A549 treated with RU486 at 1 μM for 4 hours (cell line): ENCODE measurements around the gene KPRP. TPM values are rescaled to one million over a fixed set of nuclear protein-coding genes. Genes with fewer than 3 reads are reported as not detected.

ENCODE experiments used
- total RNA-seq: library from RNA; stranded (reverse); fragments of 200-300 nt; extraction: Qiagen RNA extraction; gene quantifications from 5 replicates; pipeline ENCODE4 v1.2.3, GENCODE V29; 2022; ENCODE audit warnings: low read depth

Gene KPRP, protein sequence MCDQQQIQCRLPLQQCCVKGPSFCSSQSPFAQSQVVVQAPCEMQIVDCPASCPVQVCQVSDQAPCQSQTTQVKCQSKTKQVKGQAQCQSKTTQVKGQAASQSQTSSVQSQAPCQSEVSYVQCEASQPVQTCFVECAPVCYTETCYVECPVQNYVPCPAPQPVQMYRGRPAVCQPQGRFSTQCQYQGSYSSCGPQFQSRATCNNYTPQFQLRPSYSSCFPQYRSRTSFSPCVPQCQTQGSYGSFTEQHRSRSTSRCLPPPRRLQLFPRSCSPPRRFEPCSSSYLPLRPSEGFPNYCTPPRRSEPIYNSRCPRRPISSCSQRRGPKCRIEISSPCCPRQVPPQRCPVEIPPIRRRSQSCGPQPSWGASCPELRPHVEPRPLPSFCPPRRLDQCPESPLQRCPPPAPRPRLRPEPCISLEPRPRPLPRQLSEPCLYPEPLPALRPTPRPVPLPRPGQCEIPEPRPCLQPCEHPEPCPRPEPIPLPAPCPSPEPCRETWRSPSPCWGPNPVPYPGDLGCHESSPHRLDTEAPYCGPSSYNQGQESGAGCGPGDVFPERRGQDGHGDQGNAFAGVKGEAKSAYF
- total RNA-seq, result not detected in 5 replicates

DNA sequence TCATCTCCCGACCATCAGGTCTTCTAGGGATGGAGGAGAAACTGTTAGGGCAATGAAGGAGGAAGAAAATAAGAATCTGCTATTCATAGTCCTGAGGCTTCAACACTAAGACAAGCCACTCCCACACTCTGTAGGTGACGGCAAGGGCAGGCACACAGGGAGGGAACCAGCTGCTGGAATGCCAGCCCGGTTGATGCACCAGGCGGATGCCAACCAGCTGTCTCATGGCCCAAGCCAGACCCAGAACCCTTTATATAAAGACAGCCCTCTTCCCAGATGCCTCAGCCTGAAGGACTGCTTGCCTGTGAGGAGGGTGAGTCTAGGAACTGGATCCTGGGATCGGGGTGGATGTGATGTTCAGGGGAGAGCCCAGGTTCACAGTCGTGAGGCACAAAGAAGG is at the start of gene KPRP:
Gene KPRP, plus strand, starts transcription at position 279 of the 400 bp plus-strand sequence. CDS start 1,564 bp downstream, outside the sequence.

DNA sequence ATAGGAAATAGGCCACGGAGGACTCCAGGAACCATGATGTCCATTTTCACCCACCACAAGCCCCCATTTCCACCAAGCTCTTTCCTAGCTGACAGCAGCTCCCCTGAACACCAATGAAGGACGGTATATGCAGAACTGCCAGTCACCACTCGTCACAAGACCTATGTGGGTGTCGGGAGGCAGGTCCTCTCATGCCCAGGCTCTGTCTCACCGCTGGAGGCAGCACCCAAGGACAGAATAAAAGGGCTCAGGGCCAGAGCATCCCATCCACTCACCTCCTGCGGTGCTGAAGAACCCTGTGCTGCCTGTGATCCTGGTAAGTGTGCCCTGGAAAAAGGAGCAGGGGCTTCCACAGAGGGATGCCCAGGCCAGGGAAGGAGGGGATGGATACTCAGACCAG is 17.1 kb downstream of the KPRP start, which contains the start of gene LCE1F:
Gene LCE1F, plus strand, starts transcription at position 266 of the 400 bp plus-strand sequence. CDS start 1,232 bp downstream, outside the sequence.

DNA sequence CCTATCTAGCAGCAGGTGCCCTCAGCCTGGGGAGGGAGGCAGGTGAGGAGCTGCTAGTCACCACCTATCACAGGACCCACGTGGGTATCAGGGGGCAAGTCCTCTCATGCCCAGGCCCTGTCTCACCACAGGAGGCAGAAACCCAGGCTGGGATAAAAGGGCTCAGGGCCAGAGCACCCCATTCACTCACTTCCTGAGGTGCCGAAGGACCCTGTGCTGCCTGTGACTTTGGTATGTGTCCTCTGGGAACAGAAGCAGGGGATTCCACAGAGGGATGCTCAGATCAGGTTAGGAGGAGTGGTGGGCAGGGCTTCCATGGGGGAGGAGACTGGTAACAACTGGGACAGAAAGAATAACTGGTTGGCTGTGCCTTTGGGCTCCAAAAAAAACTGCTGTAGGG is 28.3 kb downstream of the KPRP start, which contains the start of gene LCE1E:
Gene LCE1E, plus strand, starts transcription at position 181 of the 400 bp plus-strand sequence. CDS start 1,043 bp downstream, outside the sequence.

DNA sequence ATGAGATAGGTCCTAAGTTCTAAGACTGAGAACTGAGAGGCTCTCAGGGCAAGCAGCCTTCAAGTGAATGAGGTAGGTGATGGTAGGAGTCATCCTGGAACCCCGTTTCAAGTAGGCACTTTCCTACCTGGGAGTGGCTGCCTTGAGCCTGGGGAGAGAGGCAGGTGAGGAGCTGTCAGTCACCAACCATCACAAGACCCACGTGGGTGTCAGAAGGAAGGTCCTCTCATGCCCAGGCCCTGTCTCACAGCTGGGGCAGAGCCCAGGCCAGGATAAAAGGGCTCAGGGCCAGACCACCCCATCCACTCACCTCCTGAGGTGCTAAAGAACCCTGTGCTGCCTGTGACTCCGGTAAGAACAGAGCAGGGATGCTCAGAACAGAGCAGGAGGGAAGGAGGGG is 38.6 kb downstream of the KPRP start, which contains the start of gene LCE1D:
Gene LCE1D, plus strand, starts transcription at position 301 of the 400 bp plus-strand sequence. CDS start 1,074 bp downstream, outside the sequence.

DNA sequence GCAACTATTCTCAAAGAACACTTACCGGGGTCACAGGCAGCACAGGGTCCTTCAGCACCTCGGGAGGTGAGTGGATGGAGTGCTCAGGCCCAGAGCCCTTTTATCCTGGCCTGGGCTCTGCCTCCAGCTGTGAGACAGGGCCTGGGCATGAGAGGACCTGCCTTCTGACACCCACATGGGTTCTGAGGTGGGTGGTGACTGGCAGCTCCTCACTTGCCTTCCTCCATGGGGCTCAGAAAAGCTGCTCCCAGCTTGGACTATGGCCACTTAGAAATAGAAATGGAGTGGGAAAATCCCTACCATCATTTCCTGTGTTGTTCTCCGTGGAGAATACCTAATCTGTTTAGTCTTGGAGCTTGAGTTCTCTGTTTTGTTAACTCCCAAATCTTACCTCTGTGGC is 48.8 kb downstream of the KPRP start, which contains the start of gene LCE1C:
Gene LCE1C, minus strand, starts transcription at position 76 of the 400 bp plus-strand sequence. CDS start 1,173 bp downstream, outside the sequence.

Other genes with a start within 250 kb of the KPRP start
- not detected in 5 replicates for gene LCE5A, start 247.2 kb upstream of the KPRP start, total RNA-seq
- 0.45 to 0.51 TPM in 2 of 5 replicates, not detected in the others for gene CRCT1, start 243.5 kb upstream of the KPRP start, total RNA-seq
- gene LCE3E, start 191.2 kb upstream of the KPRP start, total RNA-seq, result 0.30 TPM in 1 of 5 replicates, not detected in the others
- 0.96 to 1.3 TPM (median 0.97 TPM) in 3 of 5 replicates, not detected in the others for gene LCE3D, start 177.5 kb upstream of the KPRP start, total RNA-seq
- not detected in 5 replicates for gene LCE3C, start 157.8 kb upstream of the KPRP start, total RNA-seq
- not detected in 5 replicates for gene LCE3B, start 144.2 kb upstream of the KPRP start, total RNA-seq
- gene LCE3A, start 134.9 kb upstream of the KPRP start, total RNA-seq, result not detected in 5 replicates
- not detected in 5 replicates for gene LCE2D, start 94.6 kb upstream of the KPRP start, total RNA-seq
- gene LCE2C, start 82.7 kb upstream of the KPRP start, total RNA-seq, result not detected in 5 replicates
- not detected in 5 replicates for gene LCE2B, start 71.9 kb upstream of the KPRP start, total RNA-seq
- not detected in 5 replicates for gene LCE2A, start 59.7 kb upstream of the KPRP start, total RNA-seq
- gene LCE4A, start 49.9 kb upstream of the KPRP start, total RNA-seq, result not detected in 5 replicates
- not detected in 5 replicates for gene LCE1F, start 17.1 kb downstream of the KPRP start, total RNA-seq
- gene LCE1E, start 28.2 kb downstream of the KPRP start, total RNA-seq, result 0.14 TPM in 1 of 5 replicates, not detected in the others
- gene LCE1D, start 38.7 kb downstream of the KPRP start, total RNA-seq, result not detected in 5 replicates
- not detected in 5 replicates for gene LCE1C, start 48.6 kb downstream of the KPRP start, total RNA-seq
- gene LCE1B, start 53.9 kb downstream of the KPRP start, total RNA-seq, result not detected in 5 replicates
- not detected in 5 replicates for gene LCE1A, start 69.4 kb downstream of the KPRP start, total RNA-seq
- not detected in 5 replicates for gene LCE6A, start 84.8 kb downstream of the KPRP start, total RNA-seq
- not detected in 5 replicates for gene LCE7A, start 102.0 kb downstream of the KPRP start, total RNA-seq
- not detected in 5 replicates for gene SMCP, start 120.3 kb downstream of the KPRP start, total RNA-seq
- gene IVL, start 150.5 kb downstream of the KPRP start, total RNA-seq, result 0.08 TPM in 1 of 5 replicates, not detected in the others
- not detected in 5 replicates for gene SPRR5, start 189.2 kb downstream of the KPRP start, total RNA-seq
- gene SPRR4, start 212.6 kb downstream of the KPRP start, total RNA-seq, result not detected in 5 replicates
- gene SPRR1A, start 226.1 kb downstream of the KPRP start, total RNA-seq, result not detected in 5 replicates
- not detected in 5 replicates for gene SPRR3, start 243.7 kb downstream of the KPRP start, total RNA-seq